Kidney capillary endothelial cell (primary cell): ENCODE data around the gene PTPRN2.

ENCODE experiments used
- DNase-seq: peaks from one replicate; pipeline ENCODE4 v3.0.0-alpha.2; 2018; ENCODE audit warnings: low spot score

PTPRN2 gene

DNA sequence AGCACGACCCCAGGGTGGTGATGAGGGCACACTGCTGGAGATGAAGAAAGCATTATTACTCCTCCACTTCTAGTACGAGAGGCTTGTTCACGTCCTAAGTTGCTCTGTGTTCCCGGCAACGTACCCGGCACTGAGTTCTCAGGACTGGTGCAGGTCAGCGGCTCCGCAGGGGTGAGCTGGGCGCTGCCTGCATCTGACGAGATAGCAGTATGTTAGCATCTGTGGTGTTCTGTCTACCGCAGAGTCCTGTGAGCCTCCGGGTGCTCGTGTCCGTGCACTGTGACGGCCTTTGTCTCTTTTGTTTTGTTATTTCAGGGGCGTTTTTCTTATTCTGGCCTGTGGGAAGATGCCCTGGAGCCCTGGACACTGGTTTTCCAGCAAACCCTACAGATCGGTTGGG is 743.0 kb downstream of the PTPRN2 start:
- no peak for DNase-seq

DNA sequence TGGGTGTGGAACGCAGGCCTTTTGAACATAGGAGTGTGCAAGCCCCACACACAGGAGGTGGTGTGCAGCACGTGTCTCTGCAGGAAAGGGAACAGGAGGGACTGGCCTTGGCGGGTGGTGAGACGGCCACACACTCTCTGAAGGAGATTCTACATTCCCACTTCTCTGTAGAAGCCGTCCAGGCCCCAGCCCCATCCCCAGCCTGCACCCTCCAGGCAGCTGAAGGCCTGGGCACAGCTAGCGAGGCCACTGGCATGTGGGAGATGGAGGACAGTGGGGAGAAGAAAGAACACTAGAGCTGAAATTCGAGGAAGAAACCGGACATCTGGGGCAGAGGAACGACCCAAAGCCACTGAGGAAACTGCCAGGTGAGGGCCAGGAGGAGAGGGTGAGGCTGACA is 743.5 kb downstream of the PTPRN2 start:
- DNase-seq: no peak

DNA sequence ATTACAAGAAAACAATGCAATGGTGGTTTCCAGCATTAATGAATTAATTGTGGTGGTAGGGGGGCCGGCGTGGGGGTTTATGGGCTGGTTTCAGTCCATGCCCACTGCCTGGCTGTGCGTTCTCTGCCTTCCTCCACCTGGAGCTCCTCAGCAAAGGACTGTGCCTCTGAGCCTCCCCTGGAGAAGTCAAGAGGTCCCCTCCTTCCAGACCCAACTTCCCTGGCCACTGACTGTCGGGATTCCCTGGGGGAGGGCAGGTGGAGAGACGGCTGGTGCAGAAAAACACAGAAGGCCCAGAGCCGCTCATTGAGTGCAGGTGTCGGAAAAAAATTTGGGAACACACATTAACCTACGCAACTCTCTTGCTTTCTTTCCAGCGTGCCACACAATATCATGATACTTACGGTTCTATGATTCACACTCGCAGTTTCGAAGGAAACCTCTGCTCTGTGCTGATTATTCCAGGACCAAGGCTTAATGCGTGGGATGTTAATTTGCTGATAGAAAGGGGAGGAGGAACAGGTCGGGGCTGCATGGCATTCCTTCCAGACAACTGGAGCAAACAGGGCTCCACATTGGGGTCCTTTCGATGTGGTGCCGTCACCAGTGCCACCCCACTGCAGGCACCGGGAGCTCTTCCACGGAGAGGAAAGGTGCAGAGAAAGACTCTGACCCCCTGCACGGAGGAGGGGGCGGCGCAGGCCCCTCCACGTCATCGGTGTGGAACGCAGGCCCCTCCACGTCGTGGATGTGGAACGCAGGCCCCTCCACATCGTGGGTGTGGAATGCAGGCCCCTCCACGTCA is 744.1 kb downstream of the PTPRN2 start:
- DNase-seq: no peak

DNA sequence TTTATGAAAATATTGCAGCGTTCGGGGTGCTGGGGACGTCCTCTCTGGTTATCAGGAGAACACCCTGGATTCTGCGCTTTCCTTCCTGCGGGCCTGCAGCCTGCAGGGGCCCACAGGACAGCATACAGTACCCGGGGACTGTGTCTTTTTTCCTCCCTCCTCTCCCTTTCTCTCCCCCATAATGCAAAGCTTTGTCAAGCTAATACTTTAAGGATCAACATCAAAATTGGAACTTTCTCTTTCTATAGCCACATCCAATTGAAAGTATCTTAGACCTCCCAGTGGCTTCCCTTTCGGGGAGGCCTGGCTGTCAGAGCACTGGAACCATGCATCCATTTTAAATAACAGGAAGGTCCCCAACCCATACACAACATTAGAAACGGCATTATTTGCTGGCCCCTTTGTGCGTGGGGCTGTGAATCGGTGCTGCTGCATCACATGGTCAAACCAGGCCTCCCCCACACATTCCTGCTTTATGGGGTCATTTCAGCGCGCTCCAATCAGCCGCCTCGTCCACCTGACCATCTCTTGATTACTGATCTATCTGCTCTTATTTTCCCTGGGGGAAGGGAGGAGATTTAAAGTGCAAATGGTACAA is 745.8 kb downstream of the PTPRN2 start:
- DNase-seq: no peak

DNA sequence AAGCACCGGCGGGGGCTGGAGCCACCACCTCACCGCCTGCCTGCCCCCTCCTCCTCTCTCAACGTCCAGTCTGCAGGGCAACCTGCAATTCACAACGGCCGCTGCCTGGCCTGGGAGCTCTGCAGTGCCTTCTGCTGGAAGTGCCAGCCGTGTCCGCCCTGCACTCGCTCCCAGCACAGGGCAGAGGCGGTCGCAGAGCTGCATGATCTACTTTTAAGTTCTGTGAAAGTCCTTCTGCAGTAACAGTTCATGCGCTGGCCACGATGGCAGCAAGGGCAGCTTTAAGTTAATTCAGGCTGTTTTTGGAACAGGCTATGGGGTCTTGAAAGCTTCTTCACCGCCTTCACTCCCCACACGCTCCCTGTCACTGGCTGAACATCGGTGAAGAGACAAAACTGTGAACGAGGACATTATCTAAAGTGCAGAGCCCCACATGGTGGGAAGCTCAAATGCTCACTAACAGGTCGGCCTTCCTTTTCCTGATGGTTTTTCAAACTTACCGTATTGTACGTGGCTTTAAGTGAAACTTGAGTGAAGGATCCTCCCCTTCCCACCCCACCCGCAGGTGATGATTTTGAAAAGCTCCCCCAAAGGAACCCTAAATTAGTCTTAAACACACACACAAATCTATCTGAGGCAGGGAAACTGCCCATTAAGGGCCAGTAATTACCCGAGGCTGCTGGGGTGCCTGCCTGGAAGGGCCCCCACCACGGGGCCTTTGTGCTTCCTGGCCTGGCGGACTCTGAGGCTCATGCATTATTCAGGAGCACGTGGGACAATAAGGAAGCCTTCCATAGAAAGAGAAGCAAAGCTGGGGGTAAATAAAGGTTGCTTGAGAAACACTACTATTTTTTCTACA is 746.5 kb downstream of the PTPRN2 start:
- DNase-seq: no peak

DNA sequence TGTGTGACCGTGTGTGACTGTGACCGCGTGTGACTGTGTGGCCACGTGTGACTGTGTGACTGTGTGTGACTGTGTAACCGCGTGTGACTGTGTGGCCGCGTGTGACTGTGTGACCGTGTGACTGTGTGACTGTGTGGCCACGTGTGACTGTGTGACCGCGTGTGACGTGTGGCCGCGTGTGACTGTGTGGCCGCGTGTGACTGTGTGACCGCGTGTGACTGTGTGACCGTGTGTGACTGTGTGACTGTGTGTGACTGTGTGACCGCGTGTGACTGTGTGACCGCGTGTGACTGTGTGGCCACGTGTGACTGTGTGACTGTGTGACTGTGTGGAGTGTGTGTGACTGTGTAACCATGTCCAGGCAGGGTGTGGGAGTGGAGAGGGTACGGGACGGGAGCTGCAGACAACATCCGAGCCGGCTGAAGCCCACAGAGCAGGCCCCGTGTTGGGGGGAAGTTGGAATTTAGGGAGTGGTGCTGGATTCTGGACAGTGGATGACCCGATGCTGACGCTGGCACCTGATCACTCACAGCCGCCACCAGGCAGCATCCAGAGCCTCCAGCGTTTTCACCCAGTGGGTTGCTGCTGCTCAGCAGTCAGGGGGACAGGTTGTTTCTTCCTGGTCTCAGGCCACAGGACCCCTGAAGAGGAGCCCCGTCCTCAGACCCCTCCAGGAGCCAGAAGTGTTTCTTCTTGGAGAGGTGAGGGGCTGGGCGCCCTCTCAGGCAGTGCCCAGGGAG is 747.3 kb downstream of the PTPRN2 start:
- no peak for DNase-seq

DNA sequence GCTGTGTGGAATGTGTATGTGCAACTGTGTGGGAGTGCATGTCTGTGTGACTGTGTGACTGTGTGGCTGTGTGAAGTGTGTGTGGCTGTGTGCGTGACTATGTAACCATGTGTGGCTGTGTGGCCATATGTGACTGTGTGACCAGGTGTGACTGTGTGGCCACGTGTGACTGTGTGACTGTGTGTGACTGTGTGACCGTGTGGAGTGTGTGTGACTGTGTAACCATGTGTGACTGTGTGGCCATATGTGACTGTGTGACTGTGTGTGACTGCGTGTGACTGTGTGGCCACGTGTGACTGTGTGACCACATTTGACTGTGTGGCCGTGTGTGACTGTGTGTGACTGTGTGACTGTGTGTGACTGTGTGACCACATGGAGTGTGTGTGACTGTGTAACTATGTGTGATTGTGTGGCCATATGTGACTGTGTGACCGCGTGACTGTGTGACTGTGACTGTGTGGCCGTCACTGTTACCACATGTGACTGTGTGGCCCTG is 747.9 kb downstream of the PTPRN2 start:
- no peak for DNase-seq

DNA sequence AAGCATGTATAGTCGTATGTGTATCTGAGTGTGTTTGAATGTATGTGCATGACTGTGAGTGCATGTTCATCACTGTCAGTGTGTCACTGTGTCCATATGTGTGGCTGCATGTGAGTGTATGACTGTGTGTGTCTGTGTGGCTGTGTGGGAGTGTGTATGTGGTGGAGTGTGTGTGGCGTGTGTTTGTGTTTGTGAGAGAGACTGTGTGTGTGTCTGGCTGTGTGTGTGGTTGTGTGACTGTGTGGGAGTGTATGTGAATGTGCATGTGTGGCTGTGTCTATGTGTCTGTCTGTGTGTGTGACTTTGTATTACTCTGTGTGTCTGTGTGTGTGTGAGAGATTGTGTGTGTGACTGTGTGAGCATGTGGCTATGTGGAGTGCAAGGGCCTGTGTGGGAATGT is 748.4 kb downstream of the PTPRN2 start:
- no peak for DNase-seq

DNA sequence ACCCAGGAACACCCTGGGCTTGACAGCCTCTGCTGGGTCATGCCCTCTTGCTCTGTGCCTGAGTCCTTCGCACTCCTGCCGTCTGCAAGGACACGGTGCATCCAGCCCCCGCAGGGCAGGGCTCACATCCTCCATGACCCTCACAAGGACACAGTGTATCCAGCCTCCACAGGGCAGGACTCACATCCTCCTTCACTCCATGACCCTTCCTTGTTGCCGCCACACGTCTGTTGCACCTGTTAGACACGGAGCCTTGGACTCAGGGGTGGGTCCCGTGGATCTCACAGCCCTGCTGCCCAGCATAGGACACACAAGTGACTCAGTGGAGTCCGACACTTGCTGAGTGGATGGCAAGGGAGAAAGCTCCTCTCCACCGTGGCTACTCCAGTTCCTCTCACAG is 750.1 kb downstream of the PTPRN2 start:
- DNase-seq: no peak

DNA sequence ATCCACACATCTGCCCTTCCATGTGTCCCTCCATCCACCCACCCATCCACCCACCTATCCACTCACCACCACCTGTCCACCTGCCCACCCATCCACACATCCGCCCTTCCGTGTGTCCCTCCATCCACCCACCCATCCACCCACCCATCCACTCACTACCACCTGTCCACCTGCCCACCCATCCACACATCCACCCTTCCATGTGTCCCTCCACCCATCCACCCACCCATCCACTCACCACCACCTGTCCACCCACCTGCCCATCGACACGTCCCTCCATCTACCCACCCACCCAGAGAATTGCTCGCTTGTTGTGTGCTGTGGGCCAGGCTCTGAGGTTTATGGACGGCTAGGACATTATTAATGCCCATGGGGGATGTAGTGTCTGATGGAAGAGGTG is 750.6 kb downstream of the PTPRN2 start:
- no peak for DNase-seq

DNA sequence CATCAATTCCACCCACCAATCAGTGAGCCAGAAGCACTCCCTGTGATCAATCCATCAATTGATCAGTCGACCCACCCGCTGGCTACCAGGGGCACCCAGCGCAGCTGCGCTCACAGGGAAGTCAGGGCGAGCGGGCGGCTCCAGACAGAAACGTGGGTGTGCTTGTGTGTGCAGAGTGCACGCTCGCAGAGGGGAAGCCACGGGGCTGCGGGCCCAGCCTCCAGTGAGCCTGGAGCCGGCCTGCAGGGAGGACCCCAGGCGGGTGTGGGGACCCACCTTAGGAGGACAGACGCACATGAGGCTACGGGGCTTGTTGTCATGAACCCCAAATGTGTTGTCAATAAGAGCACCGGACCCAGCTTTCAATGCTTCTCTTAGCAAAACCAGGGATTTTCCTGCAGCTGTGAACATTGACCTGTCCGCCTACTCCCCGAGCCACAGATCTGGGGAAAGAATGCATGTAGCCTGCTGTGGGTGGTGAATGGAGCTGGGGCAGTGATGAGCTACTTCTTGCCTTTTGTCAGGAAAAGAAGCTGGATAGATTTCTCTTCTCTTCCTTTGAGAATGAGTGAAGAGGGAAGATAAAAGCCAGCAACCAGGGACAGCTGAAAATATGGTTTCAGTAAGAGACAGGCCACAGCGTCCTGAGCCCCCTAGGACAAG is 753.0 kb downstream of the PTPRN2 start:
- no peak for DNase-seq

DNA sequence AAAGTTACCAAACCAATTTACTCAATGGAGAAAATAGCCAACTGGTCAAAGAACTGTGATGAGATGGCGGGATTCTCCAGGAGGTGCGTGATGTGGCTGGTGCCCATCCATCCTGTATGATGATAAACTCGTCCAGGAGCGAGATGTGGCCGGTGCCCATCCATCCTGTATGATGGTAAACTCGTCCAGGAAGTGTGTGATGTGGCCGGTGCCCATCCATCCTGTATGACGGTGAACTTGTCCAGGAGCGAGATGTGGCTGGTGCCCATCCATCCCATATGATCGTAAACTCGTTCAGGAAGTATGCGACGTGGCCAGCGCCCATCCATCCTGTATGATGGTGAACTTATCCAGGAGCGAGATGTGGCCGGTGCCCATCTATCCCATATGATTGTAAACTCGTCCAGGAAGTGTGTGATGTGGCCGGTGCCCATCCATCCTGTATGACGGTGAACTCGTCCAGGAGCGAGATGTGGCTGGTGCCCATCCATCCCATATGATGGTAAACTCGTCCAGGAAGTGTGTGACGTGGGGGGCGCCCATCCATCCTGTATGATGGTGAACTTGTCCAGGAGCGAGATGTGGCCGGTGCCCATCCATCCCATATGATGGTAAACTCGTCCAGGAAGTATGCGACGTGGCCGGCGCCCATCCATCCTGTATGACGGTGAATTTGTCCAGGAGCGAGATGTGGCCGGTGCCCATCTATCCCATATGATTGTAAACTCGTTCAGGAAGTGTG is 754.6 kb downstream of the PTPRN2 start:
- DNase-seq: no peak

DNA sequence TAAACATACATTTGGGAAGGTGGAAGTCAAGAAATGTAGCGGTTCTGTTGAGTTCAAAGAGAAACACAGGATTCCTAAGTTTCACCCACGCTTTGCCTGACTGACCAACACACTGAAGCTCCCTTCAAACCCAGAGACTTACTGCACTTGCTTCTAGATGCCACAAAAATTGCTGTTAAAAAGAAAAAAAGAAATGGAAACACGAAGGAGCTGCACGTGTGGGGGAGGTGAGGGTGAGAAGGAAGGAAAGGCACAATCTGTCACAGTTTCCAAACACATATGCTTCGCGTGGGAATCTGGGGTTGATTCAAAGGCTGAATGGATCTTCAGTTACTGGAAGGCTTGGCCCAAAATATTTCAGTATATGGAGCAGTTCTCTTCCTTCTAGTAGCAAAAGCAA is 755.2 kb downstream of the PTPRN2 start:
- DNase-seq: no peak

DNA sequence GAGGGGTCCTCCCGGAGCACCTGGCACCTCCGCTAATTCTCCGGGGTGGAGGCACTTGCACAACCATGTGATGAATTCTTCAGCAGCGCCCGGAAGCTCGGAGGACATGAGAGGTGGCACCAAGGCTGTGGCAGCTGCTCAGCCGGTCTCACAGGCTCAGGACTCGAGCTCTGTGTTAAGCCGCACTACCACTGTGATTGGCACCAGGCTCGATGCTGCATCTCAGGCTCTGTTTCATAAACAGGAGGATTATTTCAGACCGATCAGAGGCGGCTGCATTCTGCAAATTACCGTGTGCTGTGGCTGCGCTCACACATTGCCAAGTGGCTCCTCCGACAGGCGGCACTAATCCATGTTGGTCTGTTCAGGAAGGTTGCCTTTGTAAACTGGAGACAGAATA is 755.6 kb downstream of the PTPRN2 start:
- no peak for DNase-seq

DNA sequence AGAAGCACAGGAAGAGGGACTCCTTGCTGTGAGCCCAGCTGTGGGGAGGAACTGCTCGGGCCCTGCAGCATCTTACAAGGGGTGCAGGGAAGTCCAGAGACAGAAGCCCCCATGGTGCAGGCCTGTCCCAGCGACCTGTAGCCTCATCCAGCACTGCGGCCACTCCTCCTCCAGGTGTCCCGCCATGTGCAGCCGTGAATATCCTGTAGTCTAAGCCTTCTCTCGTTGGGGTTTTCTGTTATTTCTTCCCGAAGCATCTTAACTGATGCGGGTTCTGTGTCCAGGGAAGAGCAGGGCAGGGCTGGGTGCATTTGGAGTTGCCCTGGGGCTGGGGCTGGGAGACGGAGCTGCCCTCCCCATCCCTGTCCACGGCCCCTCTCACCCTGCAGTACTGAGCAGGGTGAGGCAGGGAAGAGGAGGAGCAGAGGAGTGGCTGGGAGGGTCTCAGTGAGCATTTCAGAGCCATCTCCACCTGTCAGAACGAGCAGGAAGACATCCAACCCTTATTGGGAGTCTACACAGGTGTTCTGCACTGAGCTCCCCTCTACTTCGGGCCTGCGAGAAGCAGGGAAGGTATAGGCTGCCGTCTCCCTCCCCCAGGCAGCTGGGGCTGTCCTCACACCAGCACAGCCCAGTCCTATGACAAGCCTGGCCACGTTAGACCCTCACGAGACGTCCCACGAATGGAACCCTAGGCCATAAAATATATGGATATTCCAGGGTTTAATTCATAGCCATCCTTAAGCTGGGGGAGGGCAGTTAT is 756.3 kb downstream of the PTPRN2 start:
- DNase-seq: no peak

DNA sequence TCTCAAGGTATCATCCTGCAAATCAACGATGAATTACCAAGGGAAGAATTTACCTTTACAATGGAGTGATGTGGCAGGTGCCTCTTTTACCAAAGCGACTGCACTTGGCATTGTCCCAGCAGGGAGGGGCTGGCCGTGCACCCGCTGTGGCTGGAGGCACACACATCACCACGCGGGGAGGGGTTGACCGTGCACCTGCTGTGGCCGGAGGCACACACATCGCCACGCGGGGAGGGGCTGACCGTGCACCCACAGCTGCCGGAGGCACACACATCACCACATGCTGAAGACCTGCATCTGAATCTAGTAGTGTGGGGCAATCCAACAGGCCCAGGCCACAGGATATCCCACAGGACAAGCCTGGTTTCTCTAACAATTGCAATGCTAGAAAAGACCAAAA is 757.3 kb downstream of the PTPRN2 start:
- no peak for DNase-seq

DNA sequence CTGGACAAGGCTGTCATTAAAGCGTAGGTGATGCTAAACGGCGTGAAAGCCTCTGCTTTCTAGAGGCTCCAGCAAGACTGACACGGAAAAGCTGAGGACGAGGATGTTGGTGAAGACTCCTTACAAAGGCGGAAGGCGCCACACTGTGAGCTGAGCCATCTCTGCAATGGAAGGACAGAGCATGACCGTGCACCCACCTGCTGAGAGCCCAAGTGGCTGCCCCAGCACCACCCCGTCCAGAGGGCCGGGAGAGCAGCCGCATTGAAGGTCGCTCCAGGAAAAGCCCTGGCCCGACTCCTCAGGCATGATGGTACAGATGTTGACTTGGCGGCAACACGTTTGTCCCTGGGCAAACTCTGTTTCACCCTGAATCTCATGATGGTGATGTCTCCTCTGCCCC is 758.1 kb downstream of the PTPRN2 start:
- no peak for DNase-seq

DNA sequence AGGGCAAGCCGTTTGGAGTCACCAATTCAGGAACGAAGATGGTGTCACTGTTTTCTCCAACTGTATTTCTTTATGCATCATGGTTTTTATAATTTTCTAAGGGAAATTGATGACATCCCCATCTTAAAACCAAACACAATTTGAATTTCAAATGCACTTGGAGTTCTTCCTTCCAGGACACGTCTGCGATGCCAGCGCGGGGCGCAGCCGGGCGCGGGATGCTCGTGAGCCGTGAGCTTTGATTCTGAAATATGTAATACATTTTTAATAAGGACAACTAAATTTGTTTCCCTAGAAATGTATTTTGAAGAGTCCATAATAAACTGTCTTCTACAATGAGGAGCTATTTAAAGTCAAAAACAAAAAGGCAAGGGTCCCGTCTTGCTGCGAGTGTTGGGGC is 758.7 kb downstream of the PTPRN2 start:
- DNase-seq: no peak

DNA sequence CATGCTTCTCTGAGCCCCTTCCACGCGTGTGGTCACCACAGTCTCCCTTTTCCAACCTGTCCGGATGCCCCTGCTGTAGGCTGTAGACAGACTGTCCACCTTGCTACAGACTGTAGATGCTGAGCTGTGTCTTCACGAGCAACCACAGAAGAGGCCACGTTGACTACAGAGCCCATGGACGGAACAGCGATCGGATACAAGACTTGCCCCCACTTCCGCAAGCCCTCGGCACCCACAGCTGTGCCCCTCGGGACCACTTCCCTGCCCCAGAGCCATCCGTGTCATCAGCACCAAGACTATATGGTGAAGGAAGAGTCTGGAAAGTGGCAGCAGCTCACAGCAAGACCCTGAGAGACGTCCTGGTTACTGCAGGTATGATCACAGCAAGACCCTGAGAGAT is 759.4 kb downstream of the PTPRN2 start:
- DNase-seq: no peak

DNA sequence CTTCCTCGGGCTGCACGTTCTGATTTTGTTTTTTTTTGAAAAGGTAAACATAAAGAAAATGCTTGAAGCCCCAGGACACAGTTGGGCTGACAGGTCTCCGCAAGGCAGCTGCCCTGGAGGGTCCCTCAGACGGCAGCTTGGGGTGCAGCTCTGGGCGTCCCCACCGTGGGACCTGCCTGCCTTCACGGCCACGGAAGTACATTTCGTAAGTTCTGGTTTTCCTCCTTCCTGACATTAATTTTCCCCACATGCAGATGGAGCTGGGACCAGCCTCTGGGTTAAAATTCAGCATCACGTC is 759.8 kb downstream of the PTPRN2 start:
- no peak for DNase-seq
